ENCODE measurements around the gene DNAH6.

GRCh38 chr2:84478867-84479266, 37.4 kb upstream of the DNAH6 start:
- TF ChIP-seq CTCF (IDR thresholded peaks at IDR 0.05) (no peak), POLR2A (IDR thresholded peaks at IDR 0.05) (no peak)

All from right lobe of liver (tissue), 4 donors.